GM18909 (cell line): Measurements from ENCODE around the gene NT5DC3.
A peak's percentile ranks its signal among the peaks of the same experiment; 100 is the strongest.
"Not testable (repeated sequence)": the region's sequence is repeated elsewhere in the genome, so short reads cannot be mapped to it uniquely, and the experiment has no call there.

Source experiments
- ATAC-seq: cut with Tn5 transposase; IDR thresholded peaks from one replicate; pipeline ENCODE4 v1.9.1; 2021; ENCODE audit warnings: mild to moderate bottlenecking; ENCODE audit not compliant: unreplicated experiment, poor library complexity

NT5DC3 gene

DNA sequence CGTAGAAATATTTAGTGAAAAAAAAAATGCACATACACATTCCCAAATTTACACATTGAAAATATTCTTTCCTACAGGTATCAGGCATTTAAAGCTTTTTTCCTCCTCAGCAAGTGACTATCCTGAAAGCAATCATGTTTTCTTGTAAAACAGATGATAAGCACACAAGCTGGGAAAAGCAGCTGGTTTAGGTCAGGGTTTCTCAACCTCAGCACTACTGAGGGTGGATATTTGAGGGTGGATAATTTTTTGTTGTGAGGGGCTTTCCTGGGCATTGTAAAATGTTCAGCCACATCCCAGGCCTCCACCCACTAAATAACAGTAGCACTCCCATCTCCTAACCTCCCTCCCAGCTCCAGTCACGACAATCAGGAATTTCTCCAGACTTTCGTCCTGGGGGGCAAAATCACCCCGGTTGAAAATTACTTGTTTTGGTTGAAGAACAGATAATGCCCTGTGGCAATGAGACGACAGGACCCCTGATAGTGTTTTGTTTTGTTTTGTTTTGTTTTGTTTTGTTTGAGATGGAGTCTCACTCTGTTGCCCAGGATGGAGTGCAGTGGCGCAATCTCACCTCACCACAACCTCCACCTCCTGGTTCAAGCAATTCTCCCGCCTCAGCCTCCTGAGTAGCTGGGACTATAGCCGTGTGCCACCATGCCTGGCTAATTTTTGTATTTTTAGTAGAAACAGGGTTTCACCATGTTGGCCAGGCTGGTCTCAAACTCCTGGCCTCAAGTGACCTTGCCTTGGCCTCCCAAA lies 15.0 kb upstream of the NT5DC3 start:
- ATAC-seq, result no peak

DNA sequence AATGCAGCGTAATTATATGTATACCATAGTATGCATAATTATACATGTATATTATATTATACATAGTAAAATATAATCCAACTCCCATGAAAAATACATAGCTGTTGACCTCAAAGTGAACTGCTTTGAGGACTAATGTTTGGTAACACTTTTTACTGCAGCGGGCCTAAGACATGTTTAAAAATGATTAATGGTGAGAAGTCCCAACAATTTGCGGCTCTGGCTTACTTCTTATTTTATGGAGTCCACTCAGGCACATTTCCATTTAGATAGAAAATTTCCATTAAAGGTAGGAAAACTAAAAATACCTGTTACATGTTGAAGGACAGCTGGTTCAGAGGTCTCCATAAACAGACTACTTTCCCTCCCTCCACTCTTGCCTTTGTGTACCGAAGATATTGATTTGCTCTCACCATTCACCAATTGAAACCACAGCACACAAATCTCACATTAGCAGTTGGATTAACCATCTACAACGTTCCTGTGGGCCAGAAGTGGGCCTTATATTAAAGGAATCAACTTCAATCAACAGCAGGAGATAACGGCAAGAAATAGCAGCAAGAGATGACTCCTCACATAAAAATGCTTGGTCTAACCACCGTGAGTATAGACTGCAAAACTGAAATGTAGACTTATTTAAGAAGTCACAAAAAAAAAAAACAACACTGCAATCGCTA lies 14.1 kb upstream of the NT5DC3 start:
- ATAC-seq, result no peak

DNA sequence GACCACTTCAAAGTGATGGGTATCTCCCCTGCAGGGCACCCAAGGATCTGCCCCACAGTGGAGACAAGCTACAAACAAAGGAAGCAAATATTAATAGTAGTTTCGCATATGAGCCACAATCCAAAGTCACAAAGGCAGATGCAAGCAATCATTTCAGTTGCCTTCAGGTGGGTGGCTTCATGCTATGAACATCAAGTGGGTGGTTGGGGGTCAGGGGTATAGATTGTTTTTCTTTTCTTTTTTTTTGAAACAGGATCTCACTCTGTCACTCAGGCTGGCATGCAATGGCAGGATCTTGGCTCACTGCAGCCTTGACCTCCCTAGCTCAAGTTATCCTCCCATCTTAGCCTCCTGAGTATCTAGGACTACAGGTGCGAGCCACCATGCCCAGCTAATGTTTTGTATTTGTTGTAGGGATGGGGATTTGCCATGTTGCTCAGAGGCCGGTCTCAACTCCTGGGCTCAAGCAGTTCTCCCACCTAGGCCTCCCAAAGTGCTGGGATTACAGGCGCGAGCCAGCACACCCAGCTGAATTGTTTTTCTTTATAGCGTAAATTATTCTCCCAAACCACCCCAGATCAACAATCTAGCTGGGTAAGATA lies 13.4 kb upstream of the NT5DC3 start:
- ATAC-seq, result no peak

DNA sequence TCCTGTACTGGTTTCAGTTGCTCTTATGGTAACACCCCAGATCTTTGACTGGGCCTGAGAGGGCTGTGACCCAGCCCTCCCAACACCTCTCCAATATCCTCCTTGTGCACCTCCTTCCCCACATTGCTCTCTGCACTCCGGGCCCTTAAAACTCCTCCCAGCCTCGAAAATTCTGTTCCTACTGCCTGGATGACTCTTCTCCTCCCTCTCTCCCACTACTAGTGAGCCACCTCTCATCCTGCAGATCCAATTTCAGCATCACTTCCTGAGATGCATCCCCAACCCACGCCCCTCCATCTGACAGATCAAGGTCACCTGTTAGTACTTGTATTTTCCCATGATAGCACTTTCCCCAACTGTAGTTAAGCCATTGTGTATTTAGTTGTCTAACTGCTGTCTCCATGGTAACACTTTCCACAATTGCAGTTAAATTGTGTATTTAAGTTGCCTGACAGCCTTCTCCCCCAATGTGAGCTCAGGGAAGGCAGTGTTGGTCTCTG lies 11.5 kb upstream of the NT5DC3 start:
- ATAC-seq, result no peak

DNA sequence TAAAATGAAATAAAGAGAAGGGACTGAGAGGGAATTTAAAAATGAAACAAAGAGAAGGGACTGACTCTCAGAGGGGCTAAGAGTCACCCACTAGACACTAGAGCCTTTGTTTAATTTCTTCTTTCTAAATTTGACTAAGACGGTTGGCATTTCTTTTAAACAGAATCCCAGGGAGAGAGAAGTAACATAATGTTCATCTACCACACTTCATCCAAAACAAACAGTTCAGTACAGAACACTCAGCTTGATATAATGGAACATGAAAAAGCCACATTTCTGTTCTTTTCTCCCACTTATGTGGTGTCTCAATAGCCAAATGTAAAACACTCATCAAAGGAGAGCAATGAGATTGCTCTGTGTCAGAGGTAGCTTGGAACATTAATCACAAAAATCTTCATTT lies 10.1 kb upstream of the NT5DC3 start:
- ATAC-seq, result no peak

DNA sequence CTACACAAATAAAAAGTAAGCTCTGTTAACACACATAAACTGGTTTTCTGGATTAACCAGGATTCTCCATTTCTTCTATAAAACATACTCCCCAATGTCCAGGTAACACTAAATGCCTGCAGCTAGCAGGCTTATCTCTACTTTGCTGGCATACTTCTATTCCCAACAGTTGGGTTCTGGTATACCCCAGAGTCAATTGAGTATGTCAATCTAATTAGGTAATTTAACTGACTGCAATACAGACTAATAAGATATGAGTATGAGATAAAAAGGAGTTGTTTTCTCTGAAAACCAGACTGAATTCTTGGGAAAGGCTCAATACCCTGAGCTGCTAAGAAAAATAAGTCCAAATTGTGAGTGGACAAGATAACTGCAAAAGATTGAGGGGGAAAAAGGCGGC lies 9.4 kb upstream of the NT5DC3 start:
- no peak for ATAC-seq

DNA sequence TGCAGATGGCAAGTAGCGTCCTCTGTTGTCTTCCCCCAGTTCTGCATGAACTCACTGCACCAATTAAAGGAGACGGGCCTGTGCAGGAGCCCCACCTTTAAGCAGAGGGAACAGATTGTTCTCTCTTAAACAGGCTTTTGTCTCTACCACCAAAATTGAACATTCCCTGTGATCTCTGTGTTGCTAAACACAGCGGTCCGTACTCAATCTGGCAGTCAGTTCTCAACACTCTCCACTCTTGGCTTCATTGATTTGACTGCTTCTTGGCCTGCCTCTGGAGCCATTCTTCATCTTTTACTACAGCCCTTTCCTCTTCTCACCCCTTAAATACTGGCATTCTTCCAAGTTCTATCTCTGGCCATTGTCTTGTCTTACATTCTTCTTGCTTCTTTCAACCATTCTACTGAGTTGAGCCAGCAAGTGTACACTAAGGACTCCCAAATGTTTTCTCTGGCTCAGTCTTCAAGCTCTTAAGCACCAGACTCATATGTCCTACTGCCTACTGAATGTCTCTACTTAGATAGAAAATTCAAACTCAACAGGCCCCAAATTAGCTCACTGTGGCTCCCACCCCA lies 8.0 kb upstream of the NT5DC3 start:
- no peak for ATAC-seq

DNA sequence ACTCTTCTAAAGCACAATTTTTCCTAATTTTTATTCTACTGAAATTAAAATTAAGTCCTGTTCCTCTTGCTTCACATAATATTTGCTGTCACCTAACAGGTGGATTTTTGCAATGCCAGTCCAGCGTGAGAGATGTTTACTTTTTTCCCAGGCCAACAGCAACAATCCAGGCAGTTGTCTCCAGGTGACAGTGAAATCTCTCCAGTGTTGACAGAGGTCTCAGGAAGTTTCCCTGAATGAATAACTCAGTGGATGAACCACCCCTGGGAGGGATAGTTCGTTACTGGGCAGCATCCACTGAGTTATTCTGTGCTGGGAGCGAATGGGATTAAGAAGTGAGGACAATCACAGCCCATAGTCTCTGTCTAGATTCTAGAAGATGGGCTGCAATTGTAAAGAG lies 7.1 kb upstream of the NT5DC3 start:
- no peak for ATAC-seq

DNA sequence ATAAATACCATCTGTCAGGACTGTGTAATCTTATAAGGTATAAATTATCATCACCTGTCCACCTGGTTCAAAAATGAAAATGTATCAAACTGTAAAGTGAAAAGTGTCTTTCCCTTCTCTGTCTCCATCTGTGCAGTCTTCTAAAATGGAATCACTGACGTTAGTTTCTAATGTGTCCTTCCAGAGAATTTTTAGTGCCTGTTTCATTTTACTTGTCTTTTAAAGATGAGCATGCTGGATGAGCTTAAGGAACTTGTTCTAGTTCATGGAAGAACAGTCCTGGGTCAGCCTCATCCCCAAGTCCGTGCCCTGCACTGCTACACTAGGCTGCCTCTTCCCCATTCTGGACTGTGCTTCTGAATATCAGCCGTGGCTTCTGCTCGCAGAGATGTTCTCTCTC lies 5.4 kb upstream of the NT5DC3 start:
- ATAC-seq, result no peak

DNA sequence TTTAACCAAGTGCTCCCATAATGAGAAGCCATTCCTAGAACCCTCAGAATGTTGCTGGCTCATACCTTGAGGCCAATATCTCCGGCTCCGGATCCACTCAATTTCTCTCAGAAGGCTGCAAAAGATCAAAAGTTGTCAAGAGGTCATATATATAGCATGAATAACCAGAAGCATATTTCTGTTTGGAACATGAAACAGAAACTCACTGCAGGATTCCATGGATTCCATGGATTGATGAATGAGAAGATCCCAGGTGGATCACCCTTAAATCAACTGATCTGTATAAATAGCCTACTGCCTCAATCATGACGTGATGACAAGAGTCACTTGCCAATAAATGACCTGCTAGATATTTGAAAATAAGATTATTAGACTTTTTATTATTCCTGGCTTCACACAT lies 3.3 kb upstream of the NT5DC3 start:
- ATAC-seq, result no peak

DNA sequence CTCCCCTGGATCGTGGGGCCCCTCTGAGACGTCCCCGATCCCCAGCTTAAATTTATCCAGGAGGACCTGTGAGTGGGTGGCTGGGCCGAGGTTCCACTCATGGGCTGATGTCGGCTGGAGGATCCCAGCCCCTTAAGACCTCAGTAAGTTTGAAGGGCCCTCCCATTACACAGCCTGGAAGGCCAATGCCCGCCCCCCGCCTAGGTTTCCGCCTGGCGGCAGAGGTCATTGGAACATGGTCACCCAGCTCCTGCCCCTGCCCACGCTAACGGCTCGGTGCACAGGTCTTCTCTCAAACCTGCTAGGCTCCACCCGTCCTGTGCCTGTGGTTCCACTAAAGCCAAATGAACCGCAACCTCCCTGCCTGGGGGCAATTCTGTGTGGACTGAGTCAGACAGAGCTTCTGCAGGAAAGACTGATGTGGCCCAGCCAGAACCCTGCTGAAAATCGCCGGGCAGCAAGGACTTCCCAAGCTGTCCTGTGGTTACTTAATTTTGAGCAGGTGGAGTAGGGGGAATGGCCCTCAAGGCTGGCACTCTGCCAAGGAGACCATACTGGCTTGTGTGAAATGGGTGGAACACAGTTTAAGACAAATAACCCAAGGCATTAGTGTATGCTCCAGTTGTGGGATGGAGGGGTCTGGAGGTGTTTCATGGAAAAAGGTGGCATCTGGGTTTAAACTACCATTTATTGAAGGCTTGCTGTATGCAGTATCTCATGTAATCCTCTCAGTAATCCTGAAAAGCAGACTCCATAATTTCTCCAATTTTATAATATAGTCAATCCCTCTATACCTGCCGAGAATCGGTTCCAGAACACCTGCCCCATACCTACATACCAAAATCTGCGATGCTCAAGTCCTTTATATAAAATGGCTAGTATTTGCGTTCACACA lies 903 bp upstream of the NT5DC3 start:
- ATAC-seq, result peak; percentile 19

DNA sequence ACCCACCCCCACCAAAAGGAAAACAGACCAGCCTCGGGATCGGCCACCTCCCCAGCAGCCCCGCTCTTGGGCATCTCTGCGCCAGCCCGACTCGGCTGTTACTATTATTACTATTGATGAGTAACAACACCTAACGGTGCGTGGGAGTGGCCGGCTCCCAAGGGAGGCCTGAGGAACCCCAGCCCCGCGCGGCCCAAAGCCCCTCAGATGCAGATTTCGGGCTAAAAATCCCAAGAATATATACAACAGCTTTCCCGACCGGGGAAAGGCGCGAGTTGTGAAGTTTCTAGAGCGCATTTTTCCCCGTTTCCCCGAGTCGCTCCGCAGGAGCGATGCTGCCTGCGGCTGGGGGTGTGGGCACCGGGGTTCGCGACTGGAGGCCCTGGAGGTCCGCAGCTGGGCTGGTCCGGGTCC lies 565 bp downstream of the NT5DC3 start:
- ATAC-seq, result peak; percentile 33

DNA sequence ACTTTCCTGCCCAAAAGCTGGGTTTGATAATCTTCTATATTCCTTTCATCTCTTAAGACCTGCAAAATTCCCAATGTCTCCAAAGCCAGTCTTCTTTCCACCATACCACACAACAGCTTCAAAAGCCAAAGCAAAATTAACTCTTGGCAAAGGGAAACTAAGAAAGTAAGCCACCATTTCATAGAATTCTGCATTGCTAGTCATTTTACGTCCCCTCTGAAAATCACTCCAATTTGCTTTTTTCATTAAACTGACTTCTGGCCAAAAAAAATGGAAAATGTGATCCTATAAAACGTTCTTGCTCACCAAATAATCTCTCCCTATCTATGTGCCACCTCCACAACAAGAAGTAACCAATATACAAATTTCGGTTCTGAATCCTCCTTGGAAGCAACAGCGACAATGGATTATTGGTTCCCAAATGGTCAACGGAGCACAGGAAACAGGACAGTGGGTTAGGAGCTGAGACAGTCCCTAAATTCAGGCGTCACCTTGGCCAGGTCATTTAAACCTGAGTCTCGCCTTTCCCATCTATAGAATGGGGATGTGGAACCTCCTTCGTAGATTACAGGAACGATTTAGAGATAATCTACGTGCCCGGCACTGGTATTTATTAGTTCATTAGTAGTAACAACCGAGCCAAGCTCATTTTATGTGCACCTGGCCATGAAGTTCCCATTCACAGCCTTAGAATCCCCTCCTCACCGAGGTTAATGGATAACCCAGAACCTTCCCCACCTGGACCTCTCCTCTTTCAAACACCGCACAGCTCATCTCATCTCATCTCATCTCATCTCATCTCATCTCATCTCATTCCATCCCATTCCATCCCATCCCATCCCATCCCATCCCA lies 1.2 kb downstream of the NT5DC3 start:
- ATAC-seq, result no peak

DNA sequence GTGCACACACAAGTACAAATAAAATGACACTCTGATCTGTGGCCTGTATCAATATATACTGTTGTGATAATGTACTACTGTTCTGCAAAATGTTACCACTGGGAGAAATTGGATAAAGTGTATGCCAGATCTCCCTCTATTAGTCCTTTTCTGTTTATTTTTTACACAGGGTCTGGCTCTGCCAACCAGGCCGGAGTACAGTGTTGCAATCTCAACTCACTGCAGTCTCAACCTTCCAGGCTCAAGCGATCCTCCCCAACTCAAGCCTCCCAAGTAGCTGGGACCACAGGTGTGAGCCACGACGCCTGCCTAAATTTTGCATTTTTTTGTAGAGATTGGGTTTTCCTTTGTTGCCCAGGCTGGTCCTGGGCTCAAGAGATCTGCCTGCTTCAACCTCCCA lies 1.9 kb downstream of the NT5DC3 start:
- no peak for ATAC-seq

DNA sequence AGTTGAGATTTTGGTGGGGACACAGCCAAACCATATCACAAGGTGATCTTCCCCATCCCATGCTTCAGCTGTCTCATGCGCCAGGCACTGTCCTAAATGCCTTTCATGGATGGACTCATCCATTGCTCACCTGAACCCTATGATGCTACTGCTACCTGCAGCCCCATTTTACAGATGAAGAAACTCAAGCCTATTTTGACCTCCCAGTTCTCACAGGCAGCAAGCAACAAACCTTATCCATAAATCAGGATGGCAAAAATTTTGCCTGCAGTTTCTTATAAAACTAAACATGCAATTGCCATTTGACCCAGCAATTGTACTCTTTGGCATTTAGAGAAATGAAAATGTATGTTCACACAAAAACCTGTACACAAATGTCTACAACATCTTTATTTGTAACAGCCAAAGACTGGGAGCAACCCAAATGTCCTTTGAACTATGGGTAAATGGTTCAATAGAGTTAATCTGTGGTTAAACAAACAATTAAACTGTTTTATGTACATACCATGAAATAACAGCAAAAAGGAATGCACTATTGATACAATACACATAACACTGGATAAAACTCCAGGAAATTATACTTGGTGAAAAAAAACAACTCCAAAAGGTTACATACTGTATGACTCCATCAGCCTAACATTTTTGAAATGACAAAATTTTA lies 2.6 kb downstream of the NT5DC3 start:
- ATAC-seq, result no peak

DNA sequence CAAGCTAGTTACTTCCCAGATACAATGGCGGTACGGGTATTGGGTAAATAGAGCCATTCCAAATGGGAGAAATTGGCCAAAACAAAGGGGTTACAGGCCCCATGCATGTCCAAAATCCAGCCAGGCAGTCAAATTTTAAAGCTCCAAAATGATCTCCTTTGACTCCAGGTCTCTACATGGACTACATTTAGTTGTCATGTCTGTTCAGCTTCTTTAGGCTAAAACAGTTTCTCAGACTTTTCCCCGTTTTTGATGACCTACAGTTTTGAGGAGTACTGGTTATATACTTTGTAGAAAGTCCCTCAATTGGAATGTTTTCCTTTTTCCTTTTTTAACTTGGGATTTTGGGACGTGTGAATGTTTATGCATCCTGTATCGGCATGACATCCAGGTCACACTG lies 4.7 kb downstream of the NT5DC3 start:
- no peak for ATAC-seq

DNA sequence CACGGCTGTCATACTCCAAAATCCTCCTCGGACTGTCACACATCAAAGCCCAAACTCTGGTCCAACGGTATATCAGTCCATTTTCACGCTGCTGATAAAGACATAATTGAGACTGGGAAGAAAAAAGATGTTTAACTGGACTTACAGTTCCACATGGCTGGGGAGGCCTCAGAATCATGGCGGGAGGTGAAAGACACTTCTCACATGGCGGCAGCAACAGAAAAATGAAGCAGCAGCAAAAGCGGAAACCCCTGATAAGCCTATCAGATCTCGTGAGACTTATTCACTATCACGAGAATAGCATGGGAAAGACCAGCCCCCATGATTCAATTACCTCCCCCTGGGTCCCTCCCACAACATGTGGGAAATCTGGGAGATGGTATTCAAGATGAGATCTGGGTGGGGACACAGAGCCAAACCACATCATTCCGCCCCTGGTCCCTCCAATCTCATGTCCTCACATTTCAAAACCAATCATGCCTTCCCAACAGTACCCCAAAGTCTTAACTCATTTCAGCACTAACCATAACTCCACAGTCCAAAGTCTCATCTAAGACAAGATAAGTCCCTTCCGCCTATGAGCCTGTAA lies 5.2 kb downstream of the NT5DC3 start:
- ATAC-seq, result not testable (repeated sequence)

DNA sequence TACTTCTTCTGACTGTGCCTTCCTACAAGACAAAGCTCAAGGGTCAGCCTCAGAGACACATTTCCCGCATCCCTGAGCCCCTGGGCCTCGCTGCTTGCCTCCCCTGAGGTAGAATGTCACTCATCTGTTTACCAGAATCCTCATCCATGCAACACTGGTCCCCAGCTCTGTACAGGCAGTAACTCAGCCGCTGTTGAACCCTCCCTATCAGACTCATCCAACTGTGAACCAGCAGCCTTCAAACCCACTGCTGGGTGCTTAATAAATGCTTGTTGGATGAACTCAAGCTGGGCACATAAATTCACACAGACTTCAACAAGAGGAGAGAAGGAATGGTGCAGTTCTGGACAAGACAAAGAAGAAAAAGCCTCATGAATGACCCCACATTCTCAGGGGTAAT lies 6.1 kb downstream of the NT5DC3 start:
- no peak for ATAC-seq
